Erythroblast (primary cell): ENCODE measurements around the gene TMPRSS7.
"Not testable (repeated sequence)": the region's sequence is repeated elsewhere in the genome, so short reads cannot be mapped to it uniquely, and the experiment has no call there.

Experiments used
- DNase-seq, 2 experiments: peaks; one replicate each; lab custom pipeline; 2025; lab: John Stamatoyannopoulos, UW
- GATA1 ChIP-seq: IDR thresholded peaks from 2 replicates; pipeline ENCODE4 v1.6.1; 2011; ENCODE audit warnings: low read depth, mild to moderate bottlenecking, control low read depth, low read length, moderate library complexity
- POLR2A ChIP-seq: IDR thresholded peaks from 2 replicates; pipeline ENCODE4 v1.6.1; 2011; ENCODE audit warnings: mild to moderate bottlenecking, low read length

TMPRSS7 gene

DNA sequence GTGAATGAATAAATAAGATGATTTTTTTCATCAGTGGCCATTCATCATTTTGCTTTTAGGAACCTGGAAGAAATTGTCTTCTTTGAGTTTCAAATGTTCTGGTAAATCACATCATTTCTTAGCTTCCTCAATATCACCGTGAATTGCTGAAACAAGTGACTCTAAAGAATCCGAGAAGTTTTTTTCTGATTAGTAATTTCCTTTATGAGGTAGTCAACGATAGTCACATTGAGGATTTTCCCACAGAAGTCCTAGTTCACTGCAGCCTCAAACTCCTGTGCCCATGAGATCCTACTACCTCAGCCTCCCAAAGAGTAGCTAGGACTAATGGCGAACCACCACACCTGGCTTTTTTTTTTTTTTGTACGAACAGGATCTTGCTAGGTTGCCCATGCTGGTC lies 3.6 kb upstream of the TMPRSS7 start:
- TF ChIP-seq POLR2A, result no peak
- no peak for TF ChIP-seq GATA1
- no peak for DNase-seq

DNA sequence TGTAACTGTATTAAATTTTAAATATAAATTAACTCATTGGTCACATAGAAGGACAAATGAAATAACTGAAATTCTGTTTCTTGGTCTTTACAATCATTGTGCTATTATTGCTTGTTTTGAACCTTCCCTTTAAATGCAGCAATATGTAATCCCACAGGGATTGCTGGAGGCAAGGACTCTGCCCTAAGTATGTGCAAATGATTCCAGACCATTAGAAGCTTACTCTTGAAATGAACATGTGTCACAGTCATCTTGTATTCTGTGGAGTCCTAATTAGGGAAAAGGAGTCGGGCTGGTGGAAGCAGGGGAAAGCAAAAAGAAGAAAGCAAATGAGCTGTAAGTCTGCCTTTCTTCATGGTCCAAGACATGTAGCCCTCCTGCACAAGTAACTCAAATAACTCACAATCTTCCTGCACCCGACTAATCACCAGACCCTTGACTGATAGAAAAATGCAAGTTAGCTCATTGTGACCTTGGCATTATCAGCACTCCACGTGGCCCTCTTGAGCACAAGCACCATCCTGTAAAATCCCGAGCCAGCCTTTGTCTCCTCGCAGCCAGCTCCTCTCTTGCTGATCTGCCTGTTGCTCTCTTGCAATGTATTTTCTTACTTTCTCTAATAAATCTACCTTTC lies 2.3 kb upstream of the TMPRSS7 start:
- no peak for DNase-seq
- TF ChIP-seq GATA1 (no peak), POLR2A (no peak)

DNA sequence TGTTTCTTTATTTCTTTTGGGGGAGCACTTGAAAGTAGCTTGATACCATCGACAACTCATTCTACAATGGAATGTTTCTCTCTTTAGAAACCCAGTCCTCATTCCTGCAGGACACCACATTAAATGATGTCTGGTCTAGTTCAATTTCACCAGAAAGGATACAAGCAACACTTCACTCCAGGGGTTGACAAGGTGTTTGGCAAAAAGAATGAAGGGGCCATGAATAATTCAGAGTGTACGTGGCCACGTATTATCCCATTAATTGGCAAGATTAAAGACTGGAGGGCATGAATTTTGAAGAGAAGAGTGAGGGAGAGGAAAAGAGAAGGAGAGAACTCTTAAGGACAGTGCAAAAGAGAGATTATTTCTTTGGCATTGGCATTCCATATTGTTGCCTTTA lies 705 bp downstream of the TMPRSS7 start:
- TF ChIP-seq POLR2A (no peak), GATA1 (no peak)
- no peak for DNase-seq

DNA sequence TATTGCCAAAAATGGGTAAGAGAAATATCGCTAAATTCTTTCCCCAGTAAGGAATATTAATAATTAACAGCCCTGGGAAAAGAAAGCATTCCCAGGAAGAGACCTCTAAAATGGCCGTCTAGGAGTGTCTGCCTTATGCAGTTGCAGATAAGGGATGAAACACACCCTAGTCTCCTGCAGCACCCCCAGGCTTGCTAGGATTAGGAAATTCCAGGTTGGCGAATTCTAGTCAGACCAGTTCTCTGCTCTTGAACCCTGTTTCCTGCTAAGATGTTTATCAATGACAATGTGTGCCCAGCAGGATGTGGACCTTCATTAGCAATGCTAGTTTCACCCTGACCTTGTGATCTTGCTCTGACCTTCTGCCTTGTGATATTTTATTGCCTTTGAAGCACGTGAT lies 2.7 kb downstream of the TMPRSS7 start:
- DNase-seq, result not testable (repeated sequence)

DNA sequence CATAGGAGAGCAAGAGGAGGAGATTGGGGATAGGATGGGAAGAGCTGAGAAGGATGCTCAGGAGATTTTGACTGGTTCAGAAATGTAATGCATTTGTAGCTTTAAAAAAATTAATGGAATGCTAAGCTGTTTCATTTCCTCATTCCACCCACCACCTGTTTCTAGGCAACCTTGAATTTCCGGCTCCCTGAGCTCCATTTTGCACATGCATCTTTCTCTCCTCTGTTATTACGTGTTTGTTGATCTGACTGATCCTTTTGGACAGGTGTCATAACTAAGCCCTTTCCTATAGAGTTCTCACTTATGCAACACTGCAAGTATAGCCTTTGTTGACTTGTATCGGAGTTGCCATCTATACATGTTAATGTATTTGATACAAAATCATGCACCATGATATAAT lies 4.3 kb downstream of the TMPRSS7 start:
- no peak for TF ChIP-seq GATA1
- no peak for TF ChIP-seq POLR2A
- no peak for DNase-seq

DNA sequence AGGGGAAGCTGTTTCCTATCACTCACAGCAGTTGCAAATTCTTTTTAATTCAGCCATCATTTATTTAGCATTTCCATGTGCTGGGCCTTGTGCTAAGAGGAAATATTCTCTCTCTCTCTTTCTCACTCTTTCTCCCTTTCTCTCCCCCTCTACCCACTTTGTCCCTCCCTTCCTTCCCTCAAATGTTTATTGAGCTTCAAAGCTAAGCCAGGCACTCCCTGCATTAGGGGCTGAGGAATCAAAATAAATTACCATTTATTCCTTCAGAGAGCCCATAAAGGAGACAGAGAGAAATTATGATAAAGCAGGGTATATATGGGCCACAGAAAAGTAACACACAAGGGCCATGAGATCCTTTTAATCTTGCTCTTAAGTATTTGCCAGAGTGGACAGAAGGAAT lies 6.8 kb downstream of the TMPRSS7 start:
- no peak for TF ChIP-seq POLR2A
- TF ChIP-seq GATA1, result no peak
- no peak for DNase-seq

DNA sequence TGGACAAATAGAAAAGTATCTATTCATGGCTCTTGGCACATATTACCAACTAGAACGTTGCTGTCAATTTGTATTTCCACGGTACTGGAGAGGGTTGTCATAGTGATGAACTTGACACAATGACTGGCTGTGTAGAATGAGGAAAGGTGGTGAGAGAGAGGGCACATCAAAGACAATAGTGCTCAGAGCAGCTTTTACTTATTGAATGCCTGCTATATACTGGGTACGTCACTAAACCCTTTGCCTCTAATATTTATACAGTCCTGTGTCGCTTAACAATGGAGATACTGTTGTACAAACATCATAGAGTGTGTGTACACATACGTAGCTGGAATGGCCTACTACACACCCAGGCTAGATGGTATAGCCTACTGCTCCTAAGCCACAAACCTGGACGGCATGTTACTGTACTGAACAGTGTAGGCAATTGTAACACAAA lies 8.3 kb downstream of the TMPRSS7 start:
- TF ChIP-seq POLR2A, result no peak
- no peak for TF ChIP-seq GATA1
- no peak for DNase-seq

DNA sequence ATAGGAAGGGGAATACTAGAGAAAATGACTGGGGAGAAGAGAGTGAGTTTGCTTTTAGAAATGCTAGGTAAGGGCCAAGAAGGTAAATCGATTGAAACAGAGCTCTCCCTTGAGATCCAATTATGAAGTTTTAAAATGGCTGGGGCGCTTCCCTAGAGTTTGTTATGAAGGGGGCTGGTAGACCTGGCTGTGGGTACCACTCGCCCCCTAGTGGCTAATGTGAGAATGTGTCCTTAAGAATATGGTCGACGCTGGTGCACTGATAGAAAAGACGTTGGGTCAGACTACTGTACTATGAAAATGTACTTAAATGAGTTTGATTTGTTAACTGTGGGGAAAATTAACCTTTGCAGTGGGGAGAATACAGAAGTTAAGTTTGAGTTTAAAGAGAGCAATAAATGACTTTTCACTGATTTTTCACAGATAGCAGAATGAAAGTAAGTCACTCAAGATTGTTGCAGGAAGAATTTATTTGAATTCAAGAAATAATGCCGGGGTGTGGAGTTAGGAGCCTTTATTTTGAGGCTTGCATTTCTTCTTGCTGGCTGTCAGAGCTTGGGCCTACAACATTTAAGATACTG lies 9.2 kb downstream of the TMPRSS7 start:
- peak; percentile 66 to 74 for DNase-seq
- TF ChIP-seq GATA1 (no peak), POLR2A (no peak)

DNA sequence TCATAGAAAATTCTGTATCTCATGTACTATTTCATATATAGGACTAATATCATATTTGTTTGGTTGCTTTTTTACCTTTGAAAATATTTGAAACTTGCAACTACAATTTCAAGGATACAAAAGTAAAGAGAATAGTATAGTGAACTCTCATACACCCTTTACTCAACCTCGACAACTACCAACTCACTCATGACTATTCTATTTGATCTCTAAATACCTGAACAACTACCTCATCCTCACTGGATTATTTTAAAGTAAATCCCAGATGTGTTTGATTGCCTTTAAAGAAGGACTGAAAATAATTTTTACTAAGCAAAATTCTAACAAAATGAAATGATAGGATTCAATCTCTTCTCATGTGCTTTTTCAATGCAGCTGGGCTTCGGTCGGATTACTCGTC lies 12.1 kb downstream of the TMPRSS7 start:
- no peak for DNase-seq

DNA sequence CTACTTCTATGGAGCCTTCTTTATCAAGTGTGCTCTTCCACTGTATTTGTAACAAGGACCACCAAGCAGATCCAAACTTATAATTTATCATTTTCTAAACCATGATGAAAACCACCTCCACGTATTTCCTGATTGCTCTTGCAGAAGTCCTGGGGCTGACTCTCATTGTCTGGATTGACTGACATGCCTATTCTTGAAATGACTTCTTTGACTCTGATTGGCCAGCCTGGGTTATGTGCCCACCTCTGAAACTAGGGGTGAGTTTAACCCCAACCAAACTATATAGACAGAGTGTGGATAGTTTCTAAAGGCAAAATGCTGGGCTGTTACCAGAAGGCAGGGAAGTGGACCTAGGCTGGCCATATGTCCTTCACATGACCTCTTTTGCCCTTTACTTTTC lies 12.7 kb downstream of the TMPRSS7 start:
- TF ChIP-seq GATA1 (no peak), POLR2A (no peak)
- DNase-seq, result no peak

More for the DNA sequence above, 12.1 kb downstream of the TMPRSS7 start:
- no peak for TF ChIP-seq POLR2A
- TF ChIP-seq GATA1, result no peak

DNA sequence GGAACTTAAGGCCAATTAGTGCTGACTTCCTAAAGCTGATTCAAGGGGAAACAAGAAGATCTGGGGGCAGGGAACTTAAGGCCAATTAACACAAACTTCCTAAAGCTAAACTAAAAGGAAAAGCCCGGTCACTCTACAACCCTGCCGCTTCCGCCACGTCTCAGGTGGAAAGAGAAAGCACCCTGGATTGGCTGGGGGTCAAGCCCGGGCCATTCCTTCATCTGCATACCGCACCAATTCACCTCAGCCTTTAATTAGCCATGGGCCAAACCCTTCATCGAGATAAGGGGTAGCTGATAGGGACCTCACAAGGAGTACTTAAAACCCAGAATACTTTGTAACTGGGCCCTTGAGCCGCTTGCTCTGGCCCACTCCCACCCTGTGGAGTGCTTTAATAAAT lies 14.4 kb downstream of the TMPRSS7 start:
- DNase-seq, result no peak
- TF ChIP-seq GATA1, result no peak
- TF ChIP-seq POLR2A, result no peak

DNA sequence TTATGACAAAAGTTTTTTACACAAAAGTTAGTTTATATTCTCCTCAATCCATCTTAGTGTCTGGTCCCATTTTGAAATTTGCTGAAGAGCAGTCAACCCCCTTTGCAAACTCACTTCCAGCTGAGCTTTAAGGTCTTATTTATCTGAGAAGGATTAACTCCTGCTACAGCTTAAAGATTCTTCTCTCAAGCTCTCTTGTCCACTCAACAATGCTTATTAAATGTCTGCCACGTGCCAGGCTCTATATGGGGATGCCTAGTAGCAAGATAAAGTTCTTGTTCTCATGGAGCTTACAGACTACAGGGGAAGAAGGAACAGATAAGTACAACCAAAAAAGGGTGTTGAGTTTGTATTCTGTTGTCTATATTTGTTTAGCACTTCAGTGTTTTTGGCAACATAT lies 18.7 kb downstream of the TMPRSS7 start:
- TF ChIP-seq POLR2A, result no peak
- TF ChIP-seq GATA1, result no peak
- DNase-seq, result no peak

DNA sequence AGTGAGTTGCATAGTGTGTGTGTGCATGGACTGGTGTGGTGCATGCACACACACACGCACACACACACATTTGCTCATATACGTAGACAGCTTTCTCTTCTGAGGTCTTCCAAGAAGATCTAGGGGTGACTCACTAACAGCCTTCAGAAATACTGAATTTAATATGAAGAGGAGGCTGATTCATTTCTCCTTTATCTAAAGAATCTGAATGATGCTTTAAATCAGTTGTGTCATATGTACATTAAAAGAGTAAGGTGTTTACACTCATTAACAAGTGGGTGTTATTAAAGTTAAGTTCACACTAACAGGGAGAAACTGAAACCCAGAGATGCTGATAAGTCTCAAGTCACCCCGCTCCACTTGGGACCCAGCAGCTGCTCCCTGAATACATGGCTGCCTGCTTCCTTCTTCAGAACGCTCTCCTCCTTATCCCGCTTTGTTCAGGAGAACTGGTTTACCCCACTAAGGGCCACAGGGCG lies 22.0 kb downstream of the TMPRSS7 start:
- DNase-seq, result no peak
- TF ChIP-seq GATA1 (no peak), POLR2A (no peak)

DNA sequence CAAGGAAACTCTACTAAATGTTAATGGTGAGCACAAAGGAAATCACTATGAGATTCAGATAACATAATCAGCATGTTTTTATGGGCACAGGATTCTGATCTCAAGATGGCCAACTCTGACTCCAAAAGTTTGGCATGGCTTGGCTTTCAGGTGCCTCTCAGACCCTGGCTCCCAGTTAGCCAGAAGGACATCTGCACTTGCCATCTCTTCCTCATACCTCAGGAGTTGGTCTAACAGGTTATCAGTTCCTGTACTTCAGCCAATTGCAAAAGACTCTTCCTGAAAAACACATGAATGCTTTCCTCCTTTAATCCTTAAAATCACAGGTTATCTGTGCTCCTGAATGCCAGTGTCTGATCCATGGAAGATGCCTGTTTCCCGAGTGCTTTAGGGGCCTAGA lies 25.0 kb downstream of the TMPRSS7 start:
- DNase-seq, result no peak
- TF ChIP-seq POLR2A (no peak), GATA1 (no peak)

DNA sequence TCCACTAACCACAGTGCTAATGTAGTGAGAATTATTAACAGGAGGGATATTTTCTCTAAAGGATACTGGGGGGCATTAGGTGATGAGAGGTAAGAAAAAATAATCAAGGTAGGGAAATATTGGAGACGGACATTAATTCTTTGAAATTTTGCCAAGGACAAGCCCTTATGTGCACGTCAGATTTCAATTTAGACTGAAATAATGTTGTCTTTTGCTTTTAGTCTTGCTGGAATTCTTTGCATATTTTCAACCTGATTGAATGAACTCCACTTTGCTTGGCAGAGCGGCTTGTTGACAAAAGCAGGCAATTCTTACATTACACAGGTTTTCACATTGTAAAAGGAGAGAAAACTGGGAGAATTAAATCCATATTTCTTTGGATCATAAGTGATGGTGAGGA lies 26.6 kb downstream of the TMPRSS7 start:
- TF ChIP-seq GATA1 (no peak), POLR2A (no peak)
- DNase-seq, result no peak

DNA sequence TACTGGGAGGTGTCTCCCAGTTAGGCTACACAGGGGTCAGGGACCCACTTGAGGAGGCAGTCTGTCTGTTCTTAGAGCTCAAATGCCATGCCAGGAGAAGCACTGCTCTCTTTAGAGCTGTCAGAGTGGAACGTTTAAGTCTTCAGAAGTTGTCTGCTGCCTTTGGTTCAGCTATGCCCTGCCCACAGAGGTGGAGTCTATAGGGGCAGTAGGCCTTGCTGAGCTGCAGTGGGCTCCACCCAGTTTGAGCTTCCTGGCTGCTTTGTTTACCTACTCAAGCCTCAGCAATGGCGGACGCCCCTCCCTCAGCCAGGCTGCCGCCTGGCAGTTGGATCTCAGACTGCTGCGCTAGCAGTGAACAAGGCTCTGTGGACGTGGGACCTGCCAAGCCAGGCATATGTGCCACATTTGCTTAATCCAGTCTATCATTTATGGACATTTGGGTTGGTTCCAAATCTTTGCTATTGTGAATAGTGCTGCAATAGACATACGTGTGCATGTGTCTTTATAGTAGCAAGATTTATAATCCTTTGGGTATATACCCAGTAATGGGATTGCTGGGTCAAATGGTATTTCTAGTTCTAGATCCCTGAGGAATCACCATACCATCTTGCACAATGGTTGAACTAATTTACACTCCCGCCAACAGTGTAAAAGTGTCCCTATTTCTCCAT lies 38.0 kb downstream of the TMPRSS7 start:
- DNase-seq, result not testable (repeated sequence)
